GM20000 (cell line): ENCODE results near the gene C11orf87.

ENCODE experiments used
- DNase-seq: peaks from one replicate; pipeline ENCODE4 v3.0.0; 2012; ENCODE audit warnings: low spot score
- TF ChIP-seq, protein P1 (sequence below): IDR thresholded peaks from 2 replicates; pipeline ENCODE4 v1.5.1; 2012; ENCODE audit warnings: mild to moderate bottlenecking, control low read depth; ENCODE audit errors: extremely low read depth, missing control alignments

C11orf87 gene

DNA sequence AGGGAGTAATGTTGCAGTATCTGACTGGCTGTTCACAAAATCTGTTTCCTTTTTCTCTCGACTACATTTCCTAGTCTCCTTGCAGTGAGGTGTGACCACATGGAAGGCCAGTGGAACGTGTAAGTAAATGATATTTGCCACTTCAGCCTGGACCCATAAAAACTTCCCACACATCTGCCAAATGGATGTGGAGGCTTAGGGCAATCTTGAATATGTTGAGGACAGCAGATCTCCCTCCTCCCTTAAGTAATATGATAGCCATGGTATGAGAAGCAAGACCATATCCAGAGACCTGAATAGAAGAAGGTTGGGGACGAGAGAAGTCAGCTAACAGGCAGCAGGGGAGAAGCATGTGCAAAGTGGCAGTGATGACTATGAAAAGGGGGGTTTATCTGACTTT is 33.0 kb upstream of the C11orf87 start:
- DNase-seq = no peak
- TF ChIP-seq, protein P1, sequence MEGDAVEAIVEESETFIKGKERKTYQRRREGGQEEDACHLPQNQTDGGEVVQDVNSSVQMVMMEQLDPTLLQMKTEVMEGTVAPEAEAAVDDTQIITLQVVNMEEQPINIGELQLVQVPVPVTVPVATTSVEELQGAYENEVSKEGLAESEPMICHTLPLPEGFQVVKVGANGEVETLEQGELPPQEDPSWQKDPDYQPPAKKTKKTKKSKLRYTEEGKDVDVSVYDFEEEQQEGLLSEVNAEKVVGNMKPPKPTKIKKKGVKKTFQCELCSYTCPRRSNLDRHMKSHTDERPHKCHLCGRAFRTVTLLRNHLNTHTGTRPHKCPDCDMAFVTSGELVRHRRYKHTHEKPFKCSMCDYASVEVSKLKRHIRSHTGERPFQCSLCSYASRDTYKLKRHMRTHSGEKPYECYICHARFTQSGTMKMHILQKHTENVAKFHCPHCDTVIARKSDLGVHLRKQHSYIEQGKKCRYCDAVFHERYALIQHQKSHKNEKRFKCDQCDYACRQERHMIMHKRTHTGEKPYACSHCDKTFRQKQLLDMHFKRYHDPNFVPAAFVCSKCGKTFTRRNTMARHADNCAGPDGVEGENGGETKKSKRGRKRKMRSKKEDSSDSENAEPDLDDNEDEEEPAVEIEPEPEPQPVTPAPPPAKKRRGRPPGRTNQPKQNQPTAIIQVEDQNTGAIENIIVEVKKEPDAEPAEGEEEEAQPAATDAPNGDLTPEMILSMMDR = no peak

DNA sequence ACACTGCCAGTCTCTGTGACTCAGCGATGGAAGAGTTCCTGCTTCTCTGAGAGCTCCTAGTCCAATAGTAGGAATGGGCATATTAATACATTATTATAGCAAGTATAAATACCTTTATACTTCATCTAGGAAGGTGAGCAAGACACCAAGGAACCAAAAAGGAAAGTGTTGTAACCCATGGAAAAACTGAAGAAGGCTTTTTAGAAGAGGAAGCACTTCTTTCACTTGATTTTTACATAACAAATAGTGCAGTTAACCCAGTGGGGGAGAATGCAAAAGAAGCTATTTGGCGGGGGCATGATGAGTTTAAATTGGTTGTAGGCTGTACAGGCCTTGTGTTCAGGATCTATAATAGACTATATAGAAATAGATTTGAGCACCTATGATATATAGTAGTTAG is 31.2 kb upstream of the C11orf87 start:
- DNase-seq = no peak
- TF ChIP-seq, protein P1 = no peak

DNA sequence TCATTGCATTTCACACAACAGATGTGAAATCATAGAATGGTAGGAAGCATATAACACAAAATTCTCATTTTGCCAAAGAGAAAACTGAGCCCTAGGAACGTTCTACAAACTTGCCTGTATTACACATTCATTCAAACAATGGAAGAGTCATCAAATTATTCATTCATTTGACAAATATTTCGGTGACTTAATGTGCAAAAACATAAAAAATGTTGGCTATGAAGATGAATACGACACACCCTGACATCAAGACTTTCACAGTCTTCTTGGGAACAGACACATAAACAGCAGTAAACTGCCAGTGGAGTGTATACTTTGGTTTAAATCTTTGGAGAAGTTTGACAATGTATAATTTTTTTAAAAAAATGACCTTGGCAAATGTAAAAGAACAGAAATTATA is 20.4 kb upstream of the C11orf87 start:
- DNase-seq = no peak
- TF ChIP-seq, protein P1 = no peak

DNA sequence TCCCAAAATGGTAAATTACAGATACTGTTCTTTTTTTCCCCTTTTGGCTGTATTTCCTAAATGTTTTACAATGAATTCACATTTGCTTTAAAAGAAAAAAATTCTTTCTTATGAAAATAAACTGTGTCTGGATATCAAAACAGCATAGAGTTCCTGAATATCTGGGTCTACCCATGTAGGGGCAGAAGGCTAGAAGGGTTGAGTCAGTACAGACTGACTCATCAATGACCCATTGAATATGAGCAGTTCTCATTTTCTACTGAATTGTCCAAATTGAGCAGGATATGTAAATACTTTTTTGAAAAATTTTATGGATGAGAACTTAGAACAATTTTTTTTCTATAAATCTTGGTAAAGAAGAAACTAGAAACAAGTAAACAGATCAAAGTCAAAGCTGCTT is 16.3 kb upstream of the C11orf87 start:
- TF ChIP-seq, protein P1 = no peak
- DNase-seq = no peak

DNA sequence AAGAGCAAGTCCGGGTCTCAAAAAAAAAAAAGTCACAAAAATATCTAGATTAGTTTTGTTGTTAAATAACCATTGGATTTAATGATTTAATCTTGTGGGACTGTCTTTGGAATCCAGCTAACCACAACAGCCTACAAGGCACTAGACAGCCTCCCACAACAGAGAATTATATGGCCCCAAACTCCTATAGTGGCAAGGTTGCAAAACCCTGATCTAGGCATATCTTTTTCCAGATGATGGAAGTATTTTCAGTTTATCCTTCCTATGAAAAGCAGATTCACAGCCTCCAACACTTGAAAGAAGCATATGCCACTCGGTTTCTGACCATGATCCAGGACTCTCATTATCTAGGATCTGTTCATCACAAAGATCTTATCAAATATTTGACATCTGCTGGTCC is 5.4 kb upstream of the C11orf87 start:
- TF ChIP-seq, protein P1 = no peak
- no peak for DNase-seq

- TF ChIP-seq, protein P1 = no peak
- DNase-seq = peak; percentile 15
Observed at GRCh38 chr11:109422870-109423465, 978 bp downstream of the C11orf87 start.

GRCh38 chr11:109423466-109424190 is 1.6 kb downstream of the C11orf87 start:
- TF ChIP-seq, protein P1 = no peak
- no peak for DNase-seq
